SU-DHL-6 (cell line): Measurements from ENCODE around the gene KAZN.

Experiments used
- H2AFZ ChIP-seq: fragments of 200-600 bp; sonication (generic); 2 replicates; pipeline ENCODE4 v1.6.1; 2014; ENCODE audit warnings: low read depth, mild to moderate bottlenecking, moderate library complexity, mixed read lengths, antibody characterized with exemption, low read length; ENCODE audit not compliant: severe bottlenecking
- H3F3A ChIP-seq: fragments of 200-600 bp; shearing (Covaris generic); 2 replicates; pipeline ENCODE4 v1.6.0; 2016; ENCODE audit warnings: antibody characterized with exemption, mild to moderate bottlenecking; ENCODE audit not compliant: insufficient read depth
- H3K27ac ChIP-seq: fragments of 200-600 bp; sonication (generic); 2 replicates; pipeline ENCODE4 v1.5.1; 2016; ENCODE audit warnings: low read depth, mild to moderate bottlenecking, low read length, moderate library complexity, mixed read lengths
- H3K27me3 ChIP-seq: fragments of 200-600 bp; sonication (generic), shearing (Covaris generic); 2 replicates; pipeline ENCODE4 v1.6.0; 2014; ENCODE audit warnings: mild to moderate bottlenecking, low read length
- H3K36me3 ChIP-seq: fragments of 200-600 bp; sonication (generic); 2 replicates; pipeline ENCODE4 v1.6.1; 2014; ENCODE audit warnings: mild to moderate bottlenecking, low read length, mixed read lengths
- H3K4me2 ChIP-seq: fragments of 300-600, 200-600 bp; shearing (Covaris generic), sonication (generic); 2 replicates; pipeline ENCODE4 v1.6.0; 2014; ENCODE audit warnings: low read length, low read depth, mild to moderate bottlenecking; ENCODE audit not compliant: poor library complexity, severe bottlenecking
- H3K4me3 ChIP-seq: fragments of 200-600 bp; sonication (generic); 2 replicates; pipeline ENCODE4 v1.5.1; 2014; ENCODE audit warnings: antibody characterized with exemption, low read length, mild to moderate bottlenecking, mixed read lengths; ENCODE audit not compliant: insufficient read depth, poor library complexity, severe bottlenecking
- H3K79me2 ChIP-seq: fragments of 200-600 bp; sonication (generic); 2 replicates; pipeline ENCODE4 v1.6.1; 2014; ENCODE audit warnings: mild to moderate bottlenecking, low read length, moderate library complexity; ENCODE audit not compliant: insufficient read depth
- H3K9ac ChIP-seq: fragments of 200-600 bp; sonication (generic); 2 replicates; pipeline ENCODE4 v1.7.0; 2014; ENCODE audit warnings: mild to moderate bottlenecking, low read length
- H3K9me2 ChIP-seq: fragments of 200-600 bp; sonication (generic); replicated peaks from 2 replicates; pipeline ENCODE4 v1.6.1; 2014; ENCODE audit warnings: low read length; ENCODE audit not compliant: insufficient read depth
- H3K9me3 ChIP-seq: fragments of 200-600 bp; sonication (generic); 2 replicates; pipeline ENCODE4 v1.6.1; 2014; ENCODE audit warnings: low read length, mixed read lengths; ENCODE audit not compliant: insufficient read depth
- H4K20me1 ChIP-seq: fragments of 200-600 bp; sonication (generic); 2 replicates; pipeline ENCODE4 v1.6.1; 2014; ENCODE audit warnings: low read depth, mild to moderate bottlenecking, antibody characterized with exemption, low read length, moderate library complexity, mixed read lengths
- CTCF ChIP-seq: fragments of 200-600 bp; sonication (generic); IDR thresholded peaks from one replicate; pipeline ENCODE4 v1.5.1; 2017; ENCODE audit warnings: antibody characterized with exemption, mild to moderate bottlenecking, low read length, moderate library complexity; ENCODE audit not compliant: insufficient read depth, poor library complexity, severe bottlenecking
- EZH2phosphoT487 ChIP-seq: fragments of 200-600 bp; sonication (generic), shearing (Covaris generic); conservative IDR thresholded peaks from 2 replicates; pipeline ENCODE4 v1.6.1; 2018; ENCODE audit warnings: mild to moderate bottlenecking, antibody characterized with exemption, low read length, moderate library complexity, mixed read lengths

The KAZN gene

DNA sequence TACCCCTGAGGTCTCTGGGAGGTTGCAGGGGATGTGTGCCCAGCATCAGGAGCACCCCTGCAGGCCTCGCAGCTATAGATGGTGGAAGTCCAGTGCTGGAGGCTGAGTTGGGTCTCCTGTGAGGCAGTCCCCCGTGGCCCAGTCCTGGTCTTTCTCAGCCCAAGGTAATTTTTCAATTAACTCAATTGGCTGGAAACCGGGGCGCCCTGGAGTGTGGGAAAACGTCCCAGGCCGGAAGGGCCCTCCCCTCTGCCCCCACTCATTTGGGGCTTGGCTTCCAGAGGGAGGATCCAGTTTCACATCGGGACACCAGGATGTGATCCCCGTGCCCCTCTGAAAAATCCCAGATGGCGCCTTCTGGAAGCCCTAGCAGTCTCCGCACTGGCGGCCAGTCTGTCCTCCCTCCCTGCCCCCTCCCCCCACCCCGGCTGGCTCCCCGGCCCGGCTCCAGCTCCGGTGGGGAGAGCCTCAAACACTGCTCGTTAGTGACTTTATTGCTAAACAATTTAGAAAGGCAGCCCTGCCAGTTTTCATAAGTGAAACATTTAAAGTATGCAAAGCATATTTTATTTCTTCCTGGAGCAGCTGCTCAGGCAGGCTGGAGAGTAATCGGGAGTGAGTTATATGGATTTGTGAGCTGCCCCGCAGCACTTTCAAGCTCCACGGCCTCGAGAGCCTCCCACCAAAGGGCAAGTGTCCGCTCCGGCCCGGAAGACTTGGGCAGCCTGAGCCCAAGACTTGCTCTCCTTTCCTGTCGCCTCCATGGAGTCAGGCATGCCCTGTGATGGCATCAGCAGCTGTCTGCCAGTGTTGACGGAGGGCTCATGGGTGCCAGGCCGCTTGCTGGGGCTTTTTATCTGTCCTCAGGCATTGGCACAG is 346.9 kb downstream of the KAZN start:
- no peaks in the 10 kb centered on the region for H3F3A ChIP-seq
- no peaks in the 10 kb centered on the region for H3K79me2 ChIP-seq
- no peak overlapping the region for H2AFZ ChIP-seq
- H4K20me1 ChIP-seq = no peaks in the 10 kb centered on the region
- no peak overlapping the region for H3K4me2 ChIP-seq
- no peak for TF ChIP-seq CTCF
- TF ChIP-seq EZH2phosphoT487 = no peak
- H3K9me3 ChIP-seq = no peaks in the 10 kb centered on the region
- no peak overlapping the region for H3K9ac ChIP-seq
- H3K4me3 ChIP-seq = no peak overlapping the region
- H3K27me3 ChIP-seq = no peaks in the 10 kb centered on the region
- H3K36me3 ChIP-seq = no peaks in the 10 kb centered on the region
- H3K9me2 ChIP-seq = no peaks in the 10 kb centered on the region
- H3K27ac ChIP-seq = no peak overlapping the region

GRCh38 chr1:14946011-14946359 is 347.5 kb downstream of the KAZN start:
- Histone ChIP-seq H3K36me3 (no peaks in the 10 kb centered on the region), H3K4me3 (no peak overlapping the region), H3K79me2 (no peaks in the 10 kb centered on the region), H2AFZ (no peak overlapping the region), H3F3A (no peaks in the 10 kb centered on the region), H3K9ac (no peak overlapping the region), H4K20me1 (no peaks in the 10 kb centered on the region), H3K9me2 (no peaks in the 10 kb centered on the region), H3K27ac (no peak overlapping the region), H3K27me3 (no peaks in the 10 kb centered on the region), H3K4me2 (no peak overlapping the region), H3K9me3 (no peaks in the 10 kb centered on the region)
- TF ChIP-seq CTCF (no peak), EZH2phosphoT487 (no peak)

- Histone ChIP-seq H3K4me3 (no peak overlapping the region), H3K9me3 (no peaks in the 10 kb centered on the region), H3K27me3 (no peaks in the 10 kb centered on the region), H4K20me1 (no peaks in the 10 kb centered on the region), H3K9ac (no peak overlapping the region), H3K4me2 (no peak overlapping the region), H3K36me3 (no peaks in the 10 kb centered on the region), H3F3A (no peaks in the 10 kb centered on the region), H3K9me2 (no peaks in the 10 kb centered on the region), H2AFZ (no peak overlapping the region), H3K27ac (no peak overlapping the region), H3K79me2 (no peaks in the 10 kb centered on the region)
- TF ChIP-seq CTCF (no peak), EZH2phosphoT487 (no peak)
These were observed 348.3 kb downstream of the KAZN start for GRCh38 chr1:14946684-14947238.
